Left ventricle myocardium inferior (tissue), 1 donor: Measurements from ENCODE around the gene L3MBTL4. TPM values are rescaled to one million over a fixed set of nuclear protein-coding genes. Genes with fewer than 3 reads are reported as not detected.

ENCODE experiments used
- DNase-seq: peaks from one replicate; pipeline ENCODE4 v3.0.0-alpha.2; 2020
- H3K27ac ChIP-seq: fragments of 200-600 bp; replicated peaks from 2 replicates; pipeline ENCODE4 v1.8.0; 2021
- H3K27me3 ChIP-seq: fragments of 200-600 bp; 2 replicates; pipeline ENCODE4 v1.8.0; 2021; ENCODE audit warnings: low read depth
- H3K36me3 ChIP-seq: fragments of 200-600 bp; 2 replicates; pipeline ENCODE4 v1.8.0; 2021
- H3K4me1 ChIP-seq: fragments of 200-600 bp; 2 replicates; pipeline ENCODE4 v1.8.0; 2021
- H3K4me3 ChIP-seq: fragments of 200-600 bp; 2 replicates; pipeline ENCODE4 v1.8.0; 2021; ENCODE audit warnings: mild to moderate bottlenecking, moderate library complexity
- H3K9me3 ChIP-seq: fragments of 200-600 bp; replicated peaks from 2 replicates; pipeline ENCODE4 v1.8.0; 2021
- intact Hi-C: fragments of 100-400 bp; cut with micrococcal nuclease; formaldehyde crosslinking; loops from one replicate; pipeline ENCODE4 v1.11.0; 2022
- total RNA-seq: library from RNA; stranded (reverse); fragmentation: NEBNext Ultra II Directional; extraction: Animal tissue kit (Norgen Biotek cat#: 25700); gene quantifications from one replicate; pipeline ENCODE4 v1.2.1, GENCODE V29; 2021
- TF ChIP-seq, protein P1 (sequence below): fragments of 200-600 bp; IDR thresholded peaks from 2 replicates; pipeline ENCODE4 v1.8.0; 2021; ENCODE audit warnings: antibody characterized with exemption, mild to moderate bottlenecking, borderline replicate concordance
- donor health status: DM: no; HTN: yes; CAD: no; lungs with severe emphysema.

The L3MBTL4 gene
- total RNA-seq, 1 donor from 2014 or later = 3.5 TPM

DNA sequence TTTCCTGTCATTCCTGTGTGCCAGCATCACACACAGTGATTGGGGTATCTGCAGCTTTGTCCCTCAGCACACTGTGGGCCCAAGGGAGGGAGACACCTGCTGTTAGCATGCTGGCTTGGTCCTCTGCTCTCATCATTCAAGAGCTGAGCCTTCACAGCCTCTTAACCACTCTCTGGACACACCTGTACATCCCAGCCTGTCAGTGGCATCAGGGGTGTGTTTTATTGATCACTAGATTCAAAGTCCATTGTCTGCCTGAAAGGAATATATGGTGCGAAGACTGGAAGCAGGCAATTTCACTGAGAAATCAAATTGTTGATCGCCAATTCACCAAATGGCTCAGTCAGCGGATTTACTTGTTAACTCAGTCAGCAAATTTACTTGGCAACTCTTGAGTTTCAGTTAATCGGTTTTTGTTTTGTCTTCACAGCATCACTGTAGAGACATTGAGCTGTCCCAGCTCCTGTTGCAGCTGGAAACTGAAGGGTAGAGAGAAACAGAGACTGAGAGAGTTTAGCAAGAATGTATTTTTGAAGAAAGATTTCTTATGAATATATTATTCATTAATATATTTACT is 463.1 kb downstream of the L3MBTL4 start:
- Histone ChIP-seq H3K4me3 (no peak overlapping the region), H3K27me3 (peaks cover 6% of the 10 kb centered on the region), H3K9me3 (no peaks in the 10 kb centered on the region), H3K36me3 (no peaks in the 10 kb centered on the region), H3K27ac (no peak overlapping the region), H3K4me1 (no peaks in the 10 kb centered on the region)
- no peak for DNase-seq
- intact Hi-C loops = no loop called here
- TF ChIP-seq, protein P1, sequence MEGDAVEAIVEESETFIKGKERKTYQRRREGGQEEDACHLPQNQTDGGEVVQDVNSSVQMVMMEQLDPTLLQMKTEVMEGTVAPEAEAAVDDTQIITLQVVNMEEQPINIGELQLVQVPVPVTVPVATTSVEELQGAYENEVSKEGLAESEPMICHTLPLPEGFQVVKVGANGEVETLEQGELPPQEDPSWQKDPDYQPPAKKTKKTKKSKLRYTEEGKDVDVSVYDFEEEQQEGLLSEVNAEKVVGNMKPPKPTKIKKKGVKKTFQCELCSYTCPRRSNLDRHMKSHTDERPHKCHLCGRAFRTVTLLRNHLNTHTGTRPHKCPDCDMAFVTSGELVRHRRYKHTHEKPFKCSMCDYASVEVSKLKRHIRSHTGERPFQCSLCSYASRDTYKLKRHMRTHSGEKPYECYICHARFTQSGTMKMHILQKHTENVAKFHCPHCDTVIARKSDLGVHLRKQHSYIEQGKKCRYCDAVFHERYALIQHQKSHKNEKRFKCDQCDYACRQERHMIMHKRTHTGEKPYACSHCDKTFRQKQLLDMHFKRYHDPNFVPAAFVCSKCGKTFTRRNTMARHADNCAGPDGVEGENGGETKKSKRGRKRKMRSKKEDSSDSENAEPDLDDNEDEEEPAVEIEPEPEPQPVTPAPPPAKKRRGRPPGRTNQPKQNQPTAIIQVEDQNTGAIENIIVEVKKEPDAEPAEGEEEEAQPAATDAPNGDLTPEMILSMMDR = no peak

DNA sequence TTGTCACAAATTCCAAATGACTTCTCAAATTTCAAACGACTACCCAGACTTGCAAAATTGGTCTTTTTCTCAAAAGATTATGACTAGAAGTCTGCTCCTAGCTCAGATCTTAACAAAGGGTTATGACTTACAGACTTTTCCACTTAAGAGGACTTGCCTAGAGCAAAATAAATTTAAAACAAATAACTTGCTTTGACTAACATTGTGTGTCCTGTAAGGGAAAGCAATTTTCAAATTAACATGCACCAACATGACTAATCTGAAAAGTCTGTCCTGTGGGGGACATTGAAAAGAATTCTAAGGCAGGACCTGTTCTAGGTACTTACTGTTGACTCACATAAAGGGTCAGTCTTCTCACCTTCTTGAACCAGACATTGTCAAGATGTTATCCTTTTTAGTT is 465.9 kb downstream of the L3MBTL4 start:
- H3K27me3 ChIP-seq = peaks cover 23% of the 10 kb centered on the region
- no peak for DNase-seq
- no peak overlapping the region for H3K4me3 ChIP-seq
- intact Hi-C loops = no loop called here
- H3K27ac ChIP-seq = no peak overlapping the region
- no peaks in the 10 kb centered on the region for H3K36me3 ChIP-seq
- H3K4me1 ChIP-seq = no peaks in the 10 kb centered on the region
- TF ChIP-seq, protein P1 = no peak
- H3K9me3 ChIP-seq = no peaks in the 10 kb centered on the region

DNA sequence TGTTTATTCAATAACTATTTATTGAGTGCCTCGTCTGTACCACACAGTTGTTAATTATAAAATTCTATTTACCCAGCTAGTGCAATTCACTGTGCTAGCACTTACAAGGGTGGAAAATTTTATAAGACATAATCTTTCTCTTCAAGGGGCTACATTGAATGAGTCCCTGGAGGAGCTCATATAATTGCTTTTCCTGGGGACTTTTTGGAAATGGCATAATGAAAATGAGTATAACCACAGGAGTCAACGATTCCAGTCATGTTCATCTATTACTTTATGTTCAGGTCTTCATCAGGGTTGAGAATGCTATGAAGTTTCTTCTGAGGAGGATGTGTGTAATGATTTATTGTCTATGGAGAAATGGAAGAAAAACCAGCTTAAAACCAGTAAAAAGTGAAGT is 466.5 kb downstream of the L3MBTL4 start:
- Histone ChIP-seq H3K4me1 (no peaks in the 10 kb centered on the region), H3K27me3 (peaks cover 24% of the 10 kb centered on the region), H3K9me3 (no peaks in the 10 kb centered on the region), H3K27ac (no peak overlapping the region), H3K36me3 (no peaks in the 10 kb centered on the region), H3K4me3 (no peak overlapping the region)
- intact Hi-C loops = no loop called here
- no peak for DNase-seq
- TF ChIP-seq, protein P1 = no peak

DNA sequence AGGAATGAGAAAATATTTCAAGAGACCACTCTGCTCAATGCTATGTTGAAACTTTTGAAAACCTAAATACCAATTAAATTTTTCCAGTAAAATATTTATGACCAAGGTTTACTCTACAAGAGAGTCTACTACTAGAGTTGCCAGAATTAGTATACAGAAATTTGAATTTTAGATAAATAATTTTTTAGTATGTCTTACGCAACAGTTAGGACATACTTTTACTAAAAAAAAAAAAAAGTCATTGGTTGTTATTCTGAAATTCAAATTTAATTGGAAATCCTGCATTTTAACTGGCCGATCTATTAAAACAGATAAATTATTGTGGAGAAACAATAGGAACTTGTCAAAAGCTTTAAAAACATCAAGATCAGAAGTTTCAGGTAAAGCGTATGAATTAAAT is 470.3 kb downstream of the L3MBTL4 start:
- no peaks in the 10 kb centered on the region for H3K4me1 ChIP-seq
- no peak for DNase-seq
- no peaks in the 10 kb centered on the region for H3K36me3 ChIP-seq
- TF ChIP-seq, protein P1 = no peak
- no peak overlapping the region for H3K4me3 ChIP-seq
- H3K9me3 ChIP-seq = no peaks in the 10 kb centered on the region
- H3K27ac ChIP-seq = no peak overlapping the region
- intact Hi-C loops = no loop called here
- H3K27me3 ChIP-seq = peaks cover 39% of the 10 kb centered on the region

DNA sequence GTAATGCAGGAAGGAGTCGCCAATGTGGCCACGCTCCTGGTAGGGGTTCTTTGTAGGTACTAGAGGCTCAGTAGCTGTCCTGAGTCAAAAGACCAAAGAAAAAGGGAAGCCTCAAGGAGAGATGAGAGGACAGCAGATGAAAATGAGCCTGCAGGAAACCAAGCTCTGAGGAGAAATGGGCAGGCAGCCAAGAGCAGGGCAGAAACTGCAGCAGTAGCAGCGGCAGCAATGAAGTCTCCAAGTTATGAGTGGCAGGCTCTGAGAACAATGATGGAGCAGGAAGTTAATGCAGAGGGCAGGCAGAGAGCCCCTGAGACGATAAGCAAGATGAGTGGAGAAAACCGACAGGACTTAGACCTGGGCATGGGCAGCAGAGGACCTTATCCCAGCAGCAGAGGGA is 471.2 kb downstream of the L3MBTL4 start:
- Histone ChIP-seq H3K27ac (no peak overlapping the region), H3K36me3 (no peaks in the 10 kb centered on the region), H3K27me3 (peaks cover 39% of the 10 kb centered on the region), H3K4me3 (no peak overlapping the region), H3K9me3 (no peaks in the 10 kb centered on the region), H3K4me1 (no peaks in the 10 kb centered on the region)
- TF ChIP-seq, protein P1 = no peak
- DNase-seq = no peak
- intact Hi-C loops = no loop called here
